HepG2 (cell line): ENCODE results near the gene EYA2. TPM values are rescaled to one million over a fixed set of nuclear protein-coding genes. Genes with fewer than 3 reads are reported as not detected.
A peak's percentile ranks its signal among the peaks of the same experiment; 100 is the strongest.
"Not testable (repeated sequence)": the region's sequence is repeated elsewhere in the genome, so short reads cannot be mapped to it uniquely, and the experiment has no call there.

ENCODE experiments used
- ATAC-seq: fragments of 200-7000 bp; cut with Tn5 transposase; 3 replicates; pipeline ENCODE4 v1.9.1; 2020; ENCODE audit warnings: mild to moderate bottlenecking, moderate library complexity
- BruUV-seq: library from RNA; stranded (reverse); fragments of 400-500 nt; replicated peaks from 2 replicates; lab custom pipeline; 2021; lab: Mats Ljungman, UMichigan
- CTCF ChIA-PET: fragments of 300-600 bp; formaldehyde crosslinking; extraction: SDS; loops from one replicate; lab custom pipeline; 2021; ENCODE audit warnings: low total read pairs, inconsistent platforms, low intra/inter-chr PET ratio; lab: Yijun Ruan, JAX
- POLR2A ChIA-PET: fragments of 350-600 bp; sonication (Branson Sonifier 250); formaldehyde crosslinking; loops from one replicate; lab custom pipeline; 2020; ENCODE audit warnings: antibody characterized with exemption, inconsistent platforms; lab: Yijun Ruan, JAX
- DNase-seq: peaks from one replicate; pipeline ENCODE4 v3.0.0-alpha.2; 2015; ENCODE audit warnings: low spot score
- FAIRE-seq: peaks from 3 replicates; lab custom pipeline; 2011; peaks lifted over from hg19 to GRCh38; lab: Jason Lieb, UNC
- H2AFZ ChIP-seq: one replicate; pipeline ENCODE4 v1.6.1; 2011; ENCODE audit warnings: low read length, inconsistent platforms
- H3K27ac ChIP-seq: fragments of 300-600 bp; 3 replicates; pipeline ENCODE4 v1.8.0; 2011; ENCODE audit warnings: mixed run types, mild to moderate bottlenecking, mixed read lengths, low read length, inconsistent platforms; ENCODE audit not compliant: insufficient read depth; ENCODE audit errors: extremely low read length
- H3K27me3 ChIP-seq, 2 experiments: fragments of 200-600 bp in 1 of 2; 2 replicates in 1 of 2; 3 replicates in 1 of 2; pipeline versions ENCODE4 v1.6.0 to v1.8.0; 2011; ENCODE audit warnings: low read length in 2 of 2, mild to moderate bottlenecking in 2 of 2, moderate library complexity in 2 of 2, inconsistent platforms in 1 of 2; ENCODE audit not compliant: insufficient read depth in 2 of 2, control insufficient read depth in 1 of 2
- H3K36me3 ChIP-seq, 2 experiments: fragments of 200-600 bp in 1 of 2; replicated peaks in 1 of 2; 2 replicates in 1 of 2; 3 replicates in 1 of 2; pipeline versions ENCODE4 v1.5.1 to v1.8.0; 2011; ENCODE audit warnings: low read length in 2 of 2, inconsistent platforms in 1 of 2; ENCODE audit not compliant: insufficient read depth in 2 of 2, control insufficient read depth in 1 of 2
- H3K4me1 ChIP-seq: 2 replicates; pipeline ENCODE4 v1.5.1; 2012; ENCODE audit warnings: low read length, inconsistent platforms; ENCODE audit not compliant: insufficient read depth
- H3K4me2 ChIP-seq: 2 replicates; pipeline ENCODE4 v1.6.0; 2011; ENCODE audit warnings: low read depth, low read length, inconsistent platforms
- H3K4me3 ChIP-seq, 3 experiments: fragments of 200-600 bp in 1 of 3; sonication (generic), shearing (Covaris generic) in 1 of 3; replicated peaks in 1 of 3; 2 replicates each; pipeline ENCODE4 v1.5.1; 2011 to 2016; ENCODE audit warnings: low read length in 3 of 3, inconsistent platforms in 2 of 3, low read depth in 2 of 3, mild to moderate bottlenecking in 2 of 3, control low read depth in 1 of 3, mixed read lengths in 1 of 3; ENCODE audit not compliant: insufficient read depth in 1 of 3
- H3K79me2 ChIP-seq: one replicate; pipeline ENCODE4 v1.6.1; 2011; ENCODE audit warnings: low read length, inconsistent platforms; ENCODE audit not compliant: insufficient read depth
- H3K9ac ChIP-seq: 2 replicates; pipeline ENCODE4 v1.6.0; 2011; ENCODE audit warnings: mild to moderate bottlenecking, low read depth, low read length, inconsistent platforms; ENCODE audit not compliant: insufficient read depth
- H3K9me3 ChIP-seq: 2 replicates; pipeline ENCODE4 v1.5.1; 2012; ENCODE audit warnings: mild to moderate bottlenecking, low read length
- H4K20me1 ChIP-seq: 2 replicates; pipeline ENCODE4 v1.6.0; 2011; ENCODE audit warnings: inconsistent platforms, mild to moderate bottlenecking, low read length, moderate library complexity; ENCODE audit not compliant: insufficient read depth
- AKAP8 ChIP-seq: sonication (generic); formaldehyde crosslinking; IDR thresholded peaks from 2 replicates; pipeline ENCODE4 v1.5.1; 2020; ENCODE audit warnings: mild to moderate bottlenecking, missing genetic modification reagents
- FOXC1 ChIP-seq: sonication (generic); formaldehyde crosslinking; IDR thresholded peaks from 2 replicates; pipeline ENCODE4 v1.8.0; 2022; ENCODE audit warnings: mild to moderate bottlenecking, missing genetic modification reagents, borderline replicate concordance
- GTF3A ChIP-seq: sonication (generic); formaldehyde crosslinking; conservative IDR thresholded peaks from 2 replicates; pipeline ENCODE4 v1.4.0; 2020; ENCODE audit warnings: mild to moderate bottlenecking, missing genetic modification reagents
- HOXD1 ChIP-seq: sonication (generic); formaldehyde crosslinking; IDR thresholded peaks from 2 replicates; pipeline ENCODE4 v1.5.0; 2020; ENCODE audit warnings: missing genetic modification reagents
- KDM2A ChIP-seq: sonication (generic); formaldehyde crosslinking; IDR thresholded peaks from 2 replicates; pipeline ENCODE4 v1.4.0; 2020; ENCODE audit warnings: low read depth, missing genetic modification reagents, borderline replicate concordance
- NFIB ChIP-seq: sonication (generic); formaldehyde crosslinking; IDR thresholded peaks from 2 replicates; pipeline ENCODE4 v1.9.0; 2021; ENCODE audit warnings: missing genetic modification reagents, mild to moderate bottlenecking, borderline replicate concordance
- NFRKB ChIP-seq: fragments of 450-650 bp; IDR thresholded peaks from 2 replicates; pipeline ENCODE4 v1.6.1; 2017
- PAF1 ChIP-seq: IDR thresholded peaks from 2 replicates; pipeline ENCODE4 v1.6.1; 2016; ENCODE audit warnings: missing genetic modification reagents, missing compliant biosample characterization
- POLR2G ChIP-seq: fragments of 200-400 bp; formaldehyde crosslinking; IDR thresholded peaks from 2 replicates; pipeline ENCODE4 v1.6.1; 2018; ENCODE audit warnings: mild to moderate bottlenecking, low read depth, low read length, moderate library complexity
- RBM22 ChIP-seq: fragments of 200-400 bp; formaldehyde crosslinking; optimal IDR thresholded peaks from 2 replicates; pipeline ENCODE3; 2017; ENCODE audit warnings: mild to moderate bottlenecking, low read length, moderate library complexity
- TRIM24 ChIP-seq: sonication (generic); formaldehyde crosslinking; IDR thresholded peaks from 2 replicates; pipeline ENCODE4 v1.8.0; 2022; ENCODE audit warnings: mild to moderate bottlenecking, missing genetic modification reagents
- ZC3H13 ChIP-seq: sonication (generic); formaldehyde crosslinking; IDR thresholded peaks from 2 replicates; pipeline ENCODE4 v1.8.1; 2023; ENCODE audit warnings: mild to moderate bottlenecking, missing genetic modification reagents, moderate library complexity
- ZNF296 ChIP-seq: sonication (generic); formaldehyde crosslinking; conservative IDR thresholded peaks from 2 replicates; pipeline ENCODE4 v1.5.0; 2020; ENCODE audit warnings: mild to moderate bottlenecking, missing genetic modification reagents
- ZNF354B ChIP-seq: sonication (generic); formaldehyde crosslinking; IDR thresholded peaks from 2 replicates; pipeline ENCODE4 v1.8.0; 2022; ENCODE audit warnings: mild to moderate bottlenecking, missing genetic modification reagents
- ZNF615 ChIP-seq: sonication (generic); formaldehyde crosslinking; IDR thresholded peaks from 2 replicates; pipeline ENCODE4 v1.5.0; 2020; ENCODE audit warnings: mild to moderate bottlenecking, missing genetic modification reagents, borderline replicate concordance
- ZNF737 ChIP-seq: sonication (generic); formaldehyde crosslinking; IDR thresholded peaks from 2 replicates; pipeline ENCODE4 v1.5.0; 2020; ENCODE audit warnings: missing genetic modification reagents, mild to moderate bottlenecking, borderline replicate concordance
- WGBS: methylation state at CpG from one replicate; pipeline ENCODE4 v1.1.6; 2017; ENCODE audit warnings: low lambda C conversion rate; 5-methylcytosine and 5-hydroxymethylcytosine counted together
- in situ Hi-C: cut with HindIII; loops from 2 replicates; pipeline ENCODE4 v1.10.0; 2017; ENCODE audit warnings: low pct_unique_long_range_greater_than_20kb; ENCODE audit not compliant: extremely low pct_ligation_motif_present
- intact Hi-C: fragments of 100-400 bp; cut with micrococcal nuclease; formaldehyde crosslinking; loops from one replicate; pipeline ENCODE4 v1.10.0; 2022; ENCODE audit not compliant: unreplicated experiment
- polyA plus RNA-seq, 8 experiments: library from polyadenylated mRNA; depleted of rRNA in 3 of 8; stranded (reverse) in 7 of 8; unstranded in 1 of 8; fragments of >200 nt; fragmentation: Illumina TruSeq in 4 of 8; extraction: Trizol in 4 of 8; gene quantifications; 2 replicates each; pipeline versions ENCODE4 v1.2.1 to v1.2.3, GENCODE V29; 2011 to 2016; ENCODE audit warnings: low read depth in 4 of 8, missing spikeins in 1 of 8, mixed read lengths in 1 of 8; ENCODE audit not compliant: insufficient read depth in 1 of 8
- total RNA-seq, 5 experiments: library from RNA; depleted of rRNA; stranded (reverse); fragments of >200 nt; fragmentation: Illumina TruSeq; extraction: Trizol; gene quantifications; 2 replicates each; pipeline ENCODE4 v1.2.3, GENCODE V29; 2016; ENCODE audit warnings: low read depth in 1 of 5
- TF ChIP-seq, protein P1 (sequence below): sonication (generic); formaldehyde crosslinking; conservative IDR thresholded peaks from 2 replicates; pipeline ENCODE4 v1.8.1; 2023; ENCODE audit warnings: missing genetic modification reagents

EYA2 gene
- total and polyA plus RNA-seq, 2 of the 13 experiments (the other 11 are each of a cell fraction or from before 2014, with no cell fraction given), result not detected

DNA sequence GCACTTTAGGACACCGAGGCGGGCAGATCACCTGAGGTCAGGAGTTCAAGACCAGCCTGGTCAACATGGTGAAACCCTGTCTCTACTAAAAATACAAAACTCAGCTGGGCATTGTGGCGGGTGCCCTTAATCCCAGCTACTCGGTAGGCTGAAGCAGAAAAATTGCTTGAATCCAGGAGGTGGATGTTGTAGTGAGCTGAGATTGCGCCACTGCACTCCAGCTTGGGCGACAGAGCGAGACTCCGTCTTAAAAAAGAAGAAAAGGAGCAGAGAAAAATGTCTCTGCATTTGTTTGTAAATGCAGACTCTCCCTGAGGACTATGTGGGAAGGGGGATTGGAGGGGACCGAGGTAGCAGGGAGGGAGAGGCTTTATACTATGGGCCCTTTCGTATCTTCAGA lies 311.9 kb downstream of the EYA2 start:
- ATAC-seq, result not testable (repeated sequence)

DNA sequence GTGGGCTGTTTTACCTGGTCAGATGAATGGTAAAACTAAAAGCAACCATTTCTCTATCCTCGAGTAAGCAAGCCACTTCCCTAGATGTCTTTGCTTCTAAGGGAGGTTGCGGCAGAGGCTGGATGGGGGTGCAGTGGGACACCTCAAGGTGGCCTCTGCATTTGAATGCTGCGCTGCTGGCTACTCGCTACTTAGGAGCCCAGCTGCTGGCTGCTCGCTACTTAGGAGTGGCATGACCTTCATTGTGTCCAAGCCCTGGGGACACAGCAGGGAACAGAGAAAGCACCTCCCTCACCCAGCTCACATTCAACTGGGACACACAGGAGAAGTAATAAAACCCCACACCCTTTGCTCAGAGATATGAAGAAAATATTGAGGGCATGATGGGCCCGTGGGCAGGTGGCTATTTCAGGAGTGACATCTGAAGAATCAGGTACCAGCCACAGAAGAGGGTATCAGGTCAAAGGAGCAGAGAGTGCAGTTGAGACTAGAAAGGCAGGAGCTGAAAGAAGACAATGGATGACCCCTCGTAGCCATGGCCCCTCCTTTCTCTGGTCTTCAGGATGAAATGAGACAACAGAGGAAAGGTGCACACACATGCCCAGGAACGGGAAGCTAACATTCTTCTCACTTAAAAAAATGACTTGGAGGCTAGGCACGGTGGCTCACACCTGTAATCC lies 312.5 kb downstream of the EYA2 start:
- 94% methylated on average over 9 of the region's 9 CpGs for WGBS
- ATAC-seq, result no peak
- Histone ChIP-seq H3K36me3 (peaks cover 33 to 41% of the 10 kb centered on the region in 2 experiments), H3K79me2 (no peaks in the 10 kb centered on the region), H3K27me3 (no peaks in the 10 kb centered on the region), H2AFZ (no peak overlapping the region), H3K9ac (no peak overlapping the region), H3K4me2 (no peak overlapping the region), H4K20me1 (peaks cover 5% of the 10 kb centered on the region; the same call in 1 of the 2 replicates), H3K27ac (no peak overlapping the region), H3K4me1 (peaks cover 38% of the 10 kb centered on the region), H3K9me3 (no peaks in the 10 kb centered on the region), H3K4me3 (no peak overlapping the region)
- in situ Hi-C loops (no loop called here), intact Hi-C loops (no loop called here)
- DNase-seq, result no peak
- BruUV-seq, result no TSS peak
- CTCF ChIA-PET, result no interaction called here
- POLR2A ChIA-PET, result interaction anchor here (0.9 kb wide), 1 partner anchor 14 kb away, joined by 3 read pairs; no protein-coding TSS in a partner anchor
- FAIRE-seq, result no peak
- 0 out of 2 replicates have a peak, but pooled peaks have one; percentile 50 for TF ChIP-seq FOXC1 (CRISPR knock-in tag)
- TF ChIP-seq KDM2A, result 0 out of 2 replicates have a peak, but pooled peaks have one; percentile 11
- TF ChIP-seq HOXD1 (CRISPR knock-in tag), result no peak
- TF ChIP-seq, protein P1, sequence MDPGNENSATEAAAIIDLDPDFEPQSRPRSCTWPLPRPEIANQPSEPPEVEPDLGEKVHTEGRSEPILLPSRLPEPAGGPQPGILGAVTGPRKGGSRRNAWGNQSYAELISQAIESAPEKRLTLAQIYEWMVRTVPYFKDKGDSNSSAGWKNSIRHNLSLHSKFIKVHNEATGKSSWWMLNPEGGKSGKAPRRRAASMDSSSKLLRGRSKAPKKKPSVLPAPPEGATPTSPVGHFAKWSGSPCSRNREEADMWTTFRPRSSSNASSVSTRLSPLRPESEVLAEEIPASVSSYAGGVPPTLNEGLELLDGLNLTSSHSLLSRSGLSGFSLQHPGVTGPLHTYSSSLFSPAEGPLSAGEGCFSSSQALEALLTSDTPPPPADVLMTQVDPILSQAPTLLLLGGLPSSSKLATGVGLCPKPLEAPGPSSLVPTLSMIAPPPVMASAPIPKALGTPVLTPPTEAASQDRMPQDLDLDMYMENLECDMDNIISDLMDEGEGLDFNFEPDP (CRISPR knock-in tag), result 0 out of 2 replicates have a peak, but pooled peaks have one; percentile 81
- TF ChIP-seq AKAP8 (CRISPR knock-in tag), result 0 out of 2 replicates have a peak, but pooled peaks have one; percentile 35
- no peak for TF ChIP-seq ZNF737 (CRISPR knock-in tag)
- TF ChIP-seq RBM22, result peak; percentile 96
- TF ChIP-seq GTF3A (CRISPR knock-in tag), result no peak
- TF ChIP-seq POLR2G, result peak; percentile 54; the same call in 1 of the 2 replicates
- TF ChIP-seq ZNF354B (CRISPR knock-in tag), result no peak
- no peak for TF ChIP-seq TRIM24
- TF ChIP-seq ZNF615 (CRISPR knock-in tag), result 0 out of 2 replicates have a peak, but pooled peaks have one; percentile 65
- TF ChIP-seq ZC3H13, result peak; percentile 12; the same call in 1 of the 2 replicates
- TF ChIP-seq PAF1 (CRISPR knock-in tag), result peak; percentile 38; the same call in 1 of the 2 replicates
- no peak for TF ChIP-seq NFRKB

More for the DNA sequence above, 311.9 kb downstream of the EYA2 start:
- intact Hi-C loops, in situ Hi-C loops, H3K9ac ChIP-seq, FAIRE-seq, H3K27ac ChIP-seq, H3K9me3 ChIP-seq, H3K4me3 ChIP-seq, H2AFZ ChIP-seq, H3K27me3 ChIP-seq, DNase-seq, BruUV-seq, H3K79me2 ChIP-seq, H3K4me2 ChIP-seq, H4K20me1 ChIP-seq: not testable (repeated sequence)
- H3K36me3 ChIP-seq, result peaks cover 28 to 35% of the 10 kb centered on the region in 2 experiments
- WGBS, result 95% methylated on average over 10 of the region's 10 CpGs
- peaks cover 43% of the 10 kb centered on the region for H3K4me1 ChIP-seq
- POLR2A ChIA-PET, result interaction anchor here (1.6 kb wide), 1 partner anchor 27 kb away, joined by 4 read pairs; no protein-coding TSS in a partner anchor
- CTCF ChIA-PET, result interaction anchor here (1.2 to 1.3 kb wide), 2 partner anchors 10 to 177 kb away, joined by 4 to 5 read pairs; no protein-coding TSS in a partner anchor
- TF ChIP-seq NFIB (CRISPR knock-in tag) (0 out of 2 replicates have a peak, but pooled peaks have one; percentile 72), ZNF296 (CRISPR knock-in tag) (0 out of 2 replicates have a peak, but pooled peaks have one; percentile 9)
